ENCODE measurements around the gene SERTAD3.
"Not testable (repeated sequence)": the region's sequence is repeated elsewhere in the genome, so short reads cannot be mapped to it uniquely, and the experiment has no call there.

SERTAD3 gene

GRCh38 chr19:40414542-40415535 lies 29.3 kb downstream of the SERTAD3 start:
- no peak overlapping the region for H3K4me3 ChIP-seq (ENCODE audit: low read length)
- TF ChIP-seq ZNF274 (IDR thresholded peaks at IDR 0.05; ENCODE audit: low read depth, low read length), result no peak

GRCh38 chr19:40413291-40413845 lies 30.8 kb downstream of the SERTAD3 start, which contains the start of gene PRX:
Gene PRX, minus strand, starts transcription at chr19:40413378. Its CDS starts 5,446 bp downstream, at chr19:40407932.
- H3K4me3 ChIP-seq (ENCODE audit: low read length), result no peak within 1 kb of the TSS
- no peak for TF ChIP-seq ZNF274 (IDR thresholded peaks at IDR 0.05; ENCODE audit: low read depth, low read length)

GRCh38 chr19:40412866-40413265 lies 31.3 kb downstream of the SERTAD3 start:
- TF ChIP-seq ZNF274 (IDR thresholded peaks at IDR 0.05; ENCODE audit: low read depth, low read length), result no peak
- H3K4me3 ChIP-seq (ENCODE audit: low read length), result no peak overlapping the region

GRCh38 chr19:40411958-40412499 lies 32.1 kb downstream of the SERTAD3 start:
- no peak overlapping the region for H3K4me3 ChIP-seq (ENCODE audit: low read length)
- no peak for TF ChIP-seq ZNF274 (IDR thresholded peaks at IDR 0.05; ENCODE audit: low read depth, low read length)

GRCh38 chr19:40411125-40411842 lies 32.9 kb downstream of the SERTAD3 start:
- H3K4me3 ChIP-seq (ENCODE audit: low read length), result no peak overlapping the region
- TF ChIP-seq ZNF274 (IDR thresholded peaks at IDR 0.05; ENCODE audit: low read depth, low read length), result no peak

GRCh38 chr19:40410030-40410389 lies 34.1 kb downstream of the SERTAD3 start:
- no peak overlapping the region for H3K4me3 ChIP-seq (ENCODE audit: low read length)
- TF ChIP-seq ZNF274 (IDR thresholded peaks at IDR 0.05; ENCODE audit: low read depth, low read length), result no peak

GRCh38 chr19:40408598-40408925 lies 35.6 kb downstream of the SERTAD3 start:
- not testable (repeated sequence) for H3K4me3 ChIP-seq (ENCODE audit: low read length)

- H3K4me3 ChIP-seq (ENCODE audit: low read length), result no peak overlapping the region
- no peak for TF ChIP-seq ZNF274 (IDR thresholded peaks at IDR 0.05; ENCODE audit: low read depth, low read length)
Measured at GRCh38 chr19:40407714-40408597, 36.2 kb downstream of the SERTAD3 start.

GRCh38 chr19:40403262-40403984 lies 40.7 kb downstream of the SERTAD3 start:
- TF ChIP-seq ZNF274 (IDR thresholded peaks at IDR 0.05; ENCODE audit: low read depth, low read length), result no peak
- H3K4me3 ChIP-seq (ENCODE audit: low read length), result peak overlapping the region; percentile 76

- no peak for TF ChIP-seq ZNF274 (IDR thresholded peaks at IDR 0.05; ENCODE audit: low read depth, low read length)
- H3K4me3 ChIP-seq (ENCODE audit: low read length), result no peak overlapping the region
Measured at GRCh38 chr19:40400559-40400958, 43.6 kb downstream of the SERTAD3 start.

- no peak for TF ChIP-seq ZNF274 (IDR thresholded peaks at IDR 0.05; ENCODE audit: low read depth, low read length)
- no peak overlapping the region for H3K4me3 ChIP-seq (ENCODE audit: low read length)
Measured at GRCh38 chr19:40398417-40399131, 45.6 kb downstream of the SERTAD3 start.

GRCh38 chr19:40397568-40397906 lies 46.6 kb downstream of the SERTAD3 start:
- no peak overlapping the region for H3K4me3 ChIP-seq (ENCODE audit: low read length)
- TF ChIP-seq ZNF274 (IDR thresholded peaks at IDR 0.05; ENCODE audit: low read depth, low read length), result no peak

All from GM08714 (cell line).